GM23248 (cell line): ENCODE data around the gene HLA-E. TPM values are rescaled to one million over a fixed set of nuclear protein-coding genes. Genes with fewer than 3 reads are reported as not detected.

Experiments used
- DNase-seq: peaks from one replicate; pipeline ENCODE4 v3.0.0-alpha.2; 2015
- H2AFZ ChIP-seq: fragments of 200-600 bp; sonication (generic); 2 replicates; pipeline ENCODE4 v1.6.1; 2016; ENCODE audit warnings: antibody characterized with exemption
- H3F3A ChIP-seq: fragments of 200-600 bp; sonication (generic); 2 replicates; pipeline ENCODE4 v1.6.1; 2016; ENCODE audit warnings: mild to moderate bottlenecking, antibody characterized with exemption, mixed run types; ENCODE audit not compliant: insufficient read depth
- H3K27ac ChIP-seq: fragments of 200-600 bp; sonication (generic); 2 replicates; pipeline ENCODE4 v1.5.1; 2016; ENCODE audit warnings: mild to moderate bottlenecking
- H3K27me3 ChIP-seq: fragments of 200-600 bp; sonication (generic); replicated peaks from 2 replicates; pipeline ENCODE4 v1.6.1; 2016; ENCODE audit warnings: mild to moderate bottlenecking; ENCODE audit not compliant: insufficient read depth
- H3K36me3 ChIP-seq: fragments of 200-600 bp; sonication (generic); 2 replicates; pipeline ENCODE4 v1.6.1; 2016; ENCODE audit warnings: low read depth, mild to moderate bottlenecking
- H3K4me1 ChIP-seq: fragments of 200-600 bp; sonication (generic); 2 replicates; pipeline ENCODE4 v1.6.1; 2016; ENCODE audit warnings: mild to moderate bottlenecking; ENCODE audit not compliant: insufficient read depth
- H3K4me2 ChIP-seq: fragments of 200-600 bp; sonication (generic); one replicate; pipeline ENCODE4 v1.6.1; 2016; ENCODE audit warnings: mild to moderate bottlenecking; ENCODE audit not compliant: unreplicated experiment
- H3K4me3 ChIP-seq: fragments of 200-600 bp; sonication (generic); 2 replicates; pipeline ENCODE4 v1.5.1; 2016; ENCODE audit warnings: mild to moderate bottlenecking
- H3K79me2 ChIP-seq: fragments of 200-600 bp; sonication (generic); 2 replicates; pipeline ENCODE4 v1.6.1; 2016; ENCODE audit warnings: mild to moderate bottlenecking; ENCODE audit not compliant: insufficient read depth
- H3K9ac ChIP-seq: fragments of 200-600 bp; sonication (generic); 2 replicates; pipeline ENCODE4 v1.6.1; 2016; ENCODE audit warnings: mild to moderate bottlenecking
- H3K9me2 ChIP-seq: fragments of 200-600 bp; sonication (generic); 2 replicates; pipeline ENCODE4 v1.6.1; 2016; ENCODE audit warnings: mixed run types, mild to moderate bottlenecking, moderate library complexity; ENCODE audit not compliant: insufficient read depth
- H3K9me3 ChIP-seq: fragments of 200-600 bp; sonication (generic); one replicate; pipeline ENCODE4 v1.6.1; 2017; ENCODE audit warnings: low read depth
- H4K20me1 ChIP-seq: fragments of 200-600 bp; sonication (generic); 2 replicates; pipeline ENCODE4 v1.6.0; 2016; ENCODE audit not compliant: insufficient read depth
- EZH2 ChIP-seq: fragments of 200-600 bp; sonication (generic); IDR thresholded peaks from 2 replicates; pipeline ENCODE4 v1.6.1; 2018; ENCODE audit warnings: antibody characterized with exemption, mild to moderate bottlenecking; ENCODE audit not compliant: insufficient read depth, poor library complexity, severe bottlenecking
- EZH2phosphoT487 ChIP-seq: fragments of 200-600 bp; sonication (generic); IDR thresholded peaks from 2 replicates; pipeline ENCODE4 v1.6.1; 2018; ENCODE audit warnings: antibody characterized with exemption, moderate library complexity, mild to moderate bottlenecking, low read depth; ENCODE audit not compliant: insufficient read depth
- WGBS, 2 experiments: methylation state at CpG; one replicate each; pipeline ENCODE4 v1.1.6; 2015 to 2017; ENCODE audit warnings: low lambda C conversion rate in 2 of 2, low coverage in 1 of 2; ENCODE audit errors: missing lambda C conversion rate in 2 of 2; 5-methylcytosine and 5-hydroxymethylcytosine counted together
- in situ Hi-C: fragments of 300-500 bp; cut with MboI; formaldehyde crosslinking; loops from 2 replicates; pipeline ENCODE4 v1.15.0; 2020
- polyA plus RNA-seq: library from polyadenylated mRNA; unstranded; fragments of >200 nt; fragmentation: Nextera tagmentation; extraction: Ambion mirVana; gene quantifications from 2 replicates; pipeline ENCODE4 v1.2.1, GENCODE V29; 2016
- total RNA-seq: library from RNA; depleted of rRNA; stranded (reverse); fragments of >200 nt; shearing (Covaris generic); gene quantifications from 2 replicates; pipeline ENCODE4 v1.2.3, GENCODE V29; 2014

Gene HLA-E
- total and polyA plus RNA-seq, 2 experiments from 2014 or later, result 123 to 190 TPM

DNA sequence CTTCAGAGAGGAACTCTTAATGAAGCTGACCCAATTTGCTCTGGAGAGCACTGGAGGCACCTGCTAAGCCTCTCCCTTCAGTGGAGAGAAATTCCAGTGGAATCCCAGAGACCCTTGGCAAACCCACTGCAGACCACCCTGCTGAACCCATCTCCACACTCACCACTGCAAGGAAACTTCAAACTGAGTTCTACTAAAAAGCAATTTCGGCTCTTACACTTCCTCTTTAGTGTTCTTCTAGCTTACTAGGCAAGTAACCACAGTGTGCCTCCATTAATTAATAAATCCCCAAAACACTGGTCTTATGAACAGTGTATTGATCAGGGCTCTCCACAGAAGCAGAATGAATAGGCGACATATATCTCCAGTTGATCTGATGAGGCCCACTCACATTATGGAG, 43.0 kb upstream of the HLA-E start:
- Histone ChIP-seq H3K27ac (no peak overlapping the region), H3K9me3 (no peaks in the 10 kb centered on the region), H3K9me2 (no peaks in the 10 kb centered on the region), H3K36me3 (no peaks in the 10 kb centered on the region), H3F3A (no peaks in the 10 kb centered on the region; the same call in 1 of the 2 replicates), H3K27me3 (peaks cover 85% of the 10 kb centered on the region), H2AFZ (no peak overlapping the region), H3K4me2 (no peak overlapping the region), H3K79me2 (no peaks in the 10 kb centered on the region), H4K20me1 (no peaks in the 10 kb centered on the region), H3K9ac (no peak overlapping the region), H3K4me1 (peaks cover 5% of the 10 kb centered on the region; the same call in 1 of the 2 replicates), H3K4me3 (no peak overlapping the region)
- DNase-seq, result no peak
- in situ Hi-C loops, result no loop called here
- TF ChIP-seq EZH2phosphoT487 (no peak), EZH2 (no peak)
- WGBS, 2 experiments, result 27 to 33% methylated on average over 2 of the region's 2 CpGs

DNA sequence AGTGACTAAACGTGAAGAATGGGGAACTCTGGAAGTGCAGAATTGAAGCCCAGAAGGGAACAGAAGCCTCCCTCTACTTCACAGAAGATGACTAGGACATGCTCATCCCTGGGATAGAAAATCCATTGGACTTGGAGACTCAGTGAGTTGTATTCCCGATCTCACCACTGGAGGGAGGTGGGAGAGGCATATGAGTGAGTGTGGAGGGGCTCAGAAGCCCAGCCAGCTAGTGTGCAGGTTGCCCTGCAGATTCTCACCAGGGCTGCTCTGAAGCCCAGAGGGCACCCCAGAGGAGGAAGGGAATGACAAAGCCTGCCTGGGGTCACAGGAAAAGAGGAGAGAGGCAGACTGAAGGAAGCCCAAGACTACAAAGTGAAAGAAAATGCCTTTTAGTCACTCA, 42.1 kb upstream of the HLA-E start:
- H3K9ac ChIP-seq, result no peak overlapping the region
- H3F3A ChIP-seq, result no peaks in the 10 kb centered on the region; the same call in 1 of the 2 replicates
- H3K79me2 ChIP-seq, result no peaks in the 10 kb centered on the region
- H3K27ac ChIP-seq, result no peak overlapping the region
- peak; percentile 57 for DNase-seq
- in situ Hi-C loops, result no loop called here
- H3K4me2 ChIP-seq, result no peak overlapping the region
- H3K27me3 ChIP-seq, result peaks cover 84% of the 10 kb centered on the region
- H3K9me2 ChIP-seq, result no peaks in the 10 kb centered on the region
- H4K20me1 ChIP-seq, result no peaks in the 10 kb centered on the region
- H3K4me1 ChIP-seq, result peaks cover 5% of the 10 kb centered on the region; the same call in 1 of the 2 replicates
- no peak overlapping the region for H2AFZ ChIP-seq
- H3K36me3 ChIP-seq, result no peaks in the 10 kb centered on the region
- H3K4me3 ChIP-seq, result no peak overlapping the region
- TF ChIP-seq EZH2, result no peak
- no peak for TF ChIP-seq EZH2phosphoT487
- no peaks in the 10 kb centered on the region for H3K9me3 ChIP-seq
- 0 to 3% methylated on average over 2 of the region's 2 CpGs for WGBS, 2 experiments

DNA sequence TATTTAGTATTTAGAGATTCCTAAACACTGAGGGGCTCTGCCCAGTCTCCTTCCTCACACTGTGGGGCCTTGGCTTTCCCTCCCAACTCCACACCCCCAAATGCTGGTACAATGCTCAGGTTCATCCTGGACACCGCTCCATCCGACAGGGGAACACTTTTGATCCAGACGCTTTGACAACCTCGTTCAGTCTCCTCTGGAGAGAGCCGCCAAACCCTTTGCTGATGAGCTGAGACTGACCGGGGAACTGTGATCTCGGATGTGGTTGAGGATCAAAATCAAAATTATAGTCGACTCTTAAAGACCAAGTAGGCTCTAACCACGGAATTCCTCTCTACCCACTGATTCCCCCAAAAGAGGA, 38.8 kb upstream of the HLA-E start:
- Histone ChIP-seq H3K79me2 (no peaks in the 10 kb centered on the region), H3K27me3 (peaks cover 58% of the 10 kb centered on the region), H3K36me3 (no peaks in the 10 kb centered on the region), H3K27ac (no peak overlapping the region), H3K9me3 (no peaks in the 10 kb centered on the region), H4K20me1 (no peaks in the 10 kb centered on the region), H3F3A (no peaks in the 10 kb centered on the region; the same call in 1 of the 2 replicates), H3K9me2 (no peaks in the 10 kb centered on the region), H3K4me2 (peak overlapping the region; percentile 63), H3K4me1 (0 out of 2 replicates have a peak, but pooled peaks cover 5% of the 10 kb centered on the region), H3K4me3 (peak overlapping the region; percentile 55), H3K9ac (no peak overlapping the region), H2AFZ (peak overlapping the region; percentile 58)
- no peak for DNase-seq
- WGBS, 2 experiments, result 1 to 2% methylated on average over 9 of the region's 9 CpGs
- in situ Hi-C loops, result no loop called here
- TF ChIP-seq EZH2phosphoT487, result no peak
- no peak for TF ChIP-seq EZH2

DNA sequence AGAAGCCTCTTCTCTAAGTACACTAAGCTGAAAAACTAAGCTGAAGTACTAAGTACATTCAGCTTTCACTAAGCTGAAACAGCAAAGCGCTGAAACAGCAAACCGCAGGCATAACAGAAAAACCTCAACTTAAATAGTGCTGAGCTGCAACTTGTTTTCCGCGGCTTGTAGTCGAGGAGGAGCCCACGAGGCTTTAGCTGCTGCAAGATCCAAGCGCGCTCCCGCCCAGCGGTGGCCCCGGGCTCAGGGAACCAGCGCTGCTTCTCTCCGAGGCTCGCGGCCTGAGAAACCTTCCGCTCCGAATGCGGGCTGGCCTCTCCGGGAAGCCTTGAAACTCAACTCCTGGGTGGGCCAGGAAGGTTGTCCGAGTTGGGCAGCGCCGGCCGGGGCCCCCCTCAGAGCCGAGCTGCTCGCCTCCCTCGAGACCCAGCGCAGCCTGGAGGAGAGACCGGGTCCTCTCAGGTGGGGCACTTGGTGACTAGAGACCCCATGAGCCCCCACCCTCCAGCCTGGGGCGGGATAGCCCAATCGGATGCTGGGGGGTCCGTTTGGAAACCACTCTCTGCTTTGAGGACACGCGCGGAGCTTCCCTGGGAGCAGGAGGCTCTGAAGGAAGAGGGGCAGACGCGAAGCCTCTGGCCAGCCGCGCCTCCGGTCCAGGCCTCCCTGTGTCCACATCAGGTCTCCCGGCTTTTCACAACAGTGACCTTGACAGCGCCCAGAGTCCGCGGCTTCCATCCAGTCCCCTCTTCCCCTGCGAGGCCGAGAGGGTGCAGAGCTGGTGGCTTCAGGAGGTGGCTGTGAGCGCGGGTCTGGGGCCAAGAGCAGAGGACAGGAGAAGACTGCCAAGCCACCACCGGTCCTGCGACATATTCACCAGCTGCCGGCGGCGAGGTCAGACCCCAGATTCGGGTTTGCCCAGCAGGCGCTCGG, 38.1 kb upstream of the HLA-E start:
- H3K9me3 ChIP-seq, result no peaks in the 10 kb centered on the region
- no peak overlapping the region for H3K9ac ChIP-seq
- H3K79me2 ChIP-seq, result no peaks in the 10 kb centered on the region
- H2AFZ ChIP-seq, result peak overlapping the region; percentile 58
- H3K36me3 ChIP-seq, result no peaks in the 10 kb centered on the region
- H3K4me1 ChIP-seq, result 0 out of 2 replicates have a peak, but pooled peaks cover 5% of the 10 kb centered on the region
- peak; percentile 73 for DNase-seq
- H3K27me3 ChIP-seq, result peaks cover 59% of the 10 kb centered on the region
- TF ChIP-seq EZH2phosphoT487, result no peak
- no peak for TF ChIP-seq EZH2
- H4K20me1 ChIP-seq, result no peaks in the 10 kb centered on the region
- 17% methylated on average over 46 to 53 of the region's 55 CpGs for WGBS, 2 experiments
- in situ Hi-C loops, result no loop called here
- peak overlapping the region; percentile 55 for H3K4me3 ChIP-seq
- no peaks in the 10 kb centered on the region for H3K9me2 ChIP-seq
- peak overlapping the region; percentile 63 for H3K4me2 ChIP-seq
- no peaks in the 10 kb centered on the region; the same call in 1 of the 2 replicates for H3F3A ChIP-seq
- H3K27ac ChIP-seq, result no peak overlapping the region
